MCF 10A (cell line): Measurements from ENCODE around the gene BSND. TPM values are rescaled to one million over a fixed set of nuclear protein-coding genes. Genes with fewer than 3 reads are reported as not detected.

Source experiments
- BruUV-seq: library from RNA; stranded (reverse); fragments of 400-500 nt; replicated peaks from 2 replicates; lab custom pipeline; 2021; lab: Mats Ljungman, UMichigan
- CTCF ChIA-PET: fragments of 300-600 bp; sonication (Branson Sonifier 250); formaldehyde crosslinking; extraction: SDS; loops from one replicate; lab custom pipeline; 2021; ENCODE audit warnings: antibody characterized with exemption, inconsistent platforms; lab: Yijun Ruan, JAX
- POLR2A ChIA-PET: fragments of 300-600, 350-650 bp; sonication (Branson Sonifier 250); formaldehyde crosslinking; extraction: SDS; loops from one replicate; lab custom pipeline; 2020; ENCODE audit warnings: antibody characterized with exemption, inconsistent platforms; lab: Yijun Ruan, JAX
- DNase-seq: peaks from one replicate; pipeline ENCODE4 v3.0.0-alpha.2; 2018; ENCODE audit not compliant: unreplicated experiment
- H3K27ac Mint-ChIP-seq: one replicate; pipeline ENCODE4 v1.8.0; 2022; ENCODE audit warnings: mild to moderate bottlenecking, low read depth, mixed read lengths; ENCODE audit not compliant: unreplicated experiment
- H3K27me3 Mint-ChIP-seq: one replicate; pipeline ENCODE4 v1.8.0; 2022; ENCODE audit warnings: mixed read lengths; ENCODE audit not compliant: insufficient read depth, unreplicated experiment
- H3K36me3 Mint-ChIP-seq: one replicate; pipeline ENCODE4 v1.8.0; 2022; ENCODE audit warnings: mild to moderate bottlenecking, moderate library complexity, mixed read lengths; ENCODE audit not compliant: insufficient read depth, unreplicated experiment
- H3K4me1 Mint-ChIP-seq: one replicate; pipeline ENCODE4 v1.8.0; 2022; ENCODE audit warnings: mixed read lengths; ENCODE audit not compliant: insufficient read depth, unreplicated experiment
- H3K4me3 Mint-ChIP-seq: one replicate; pipeline ENCODE4 v1.8.0; 2022; ENCODE audit warnings: mild to moderate bottlenecking, moderate library complexity, mixed read lengths; ENCODE audit not compliant: unreplicated experiment
- H3K9me3 Mint-ChIP-seq: one replicate; pipeline ENCODE4 v1.8.0; 2022; ENCODE audit warnings: mixed read lengths; ENCODE audit not compliant: unreplicated experiment
- intact Hi-C: fragments of 100-400 bp; cut with micrococcal nuclease; formaldehyde crosslinking; loops from 2 replicates; pipeline ENCODE4 v1.14.1; 2022
- total RNA-seq: library from RNA; stranded (reverse); gene quantifications from 2 replicates; pipeline ENCODE4 v1.2.3, GENCODE V29; 2022
- TF ChIP-seq, protein P1 (sequence below): fragments of 200-600 bp; IDR thresholded peaks from one replicate; pipeline ENCODE4 v1.8.0; 2022; ENCODE audit warnings: antibody characterized with exemption, mild to moderate bottlenecking; ENCODE audit not compliant: unreplicated experiment

The BSND gene
- total RNA-seq, 1 experiment from 2014 or later = not detected

DNA sequence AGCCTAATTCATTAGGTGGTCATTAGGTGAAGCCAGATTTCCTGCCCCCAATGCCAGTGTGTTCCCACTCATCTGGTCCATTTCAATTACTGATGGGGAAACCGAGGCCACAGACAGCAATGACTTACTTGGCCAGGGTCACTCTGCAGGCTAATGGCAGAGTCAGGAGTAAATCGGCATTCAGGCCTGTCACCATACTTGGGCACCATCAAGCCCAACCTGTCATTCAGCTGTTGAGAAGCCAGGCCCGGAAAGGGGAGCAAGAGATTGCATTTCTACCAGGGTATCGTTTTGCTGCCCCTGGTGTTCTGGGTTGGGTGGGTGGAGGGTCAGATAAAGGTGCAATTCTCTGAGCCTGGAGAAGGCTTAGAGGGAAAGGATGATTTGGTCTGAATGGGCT lies 26.3 kb upstream of the BSND start:
- Mint-ChIP-seq H3K9me3 (no peaks in the 10 kb centered on the region), H3K4me3 (no peak overlapping the region), H3K27ac (no peak overlapping the region), H3K36me3 (no peaks in the 10 kb centered on the region), H3K27me3 (no peaks in the 10 kb centered on the region), H3K4me1 (peaks cover 30% of the 10 kb centered on the region)
- ChIA-PET POLR2A (interaction anchor here (1.0 to 1.6 kb wide), 2 partner anchors 17 to 85 kb away, joined by 4 to 5 read pairs; no protein-coding TSS in a partner anchor), CTCF (interaction anchor here (0.6 to 3.2 kb wide), 8 partner anchors 8 to 165 kb away, joined by 3 to 22 read pairs (median 5); no protein-coding TSS in a partner anchor)
- intact Hi-C loops = no loop called here
- no peak for DNase-seq
- BruUV-seq = no TSS peak
- TF ChIP-seq, protein P1, sequence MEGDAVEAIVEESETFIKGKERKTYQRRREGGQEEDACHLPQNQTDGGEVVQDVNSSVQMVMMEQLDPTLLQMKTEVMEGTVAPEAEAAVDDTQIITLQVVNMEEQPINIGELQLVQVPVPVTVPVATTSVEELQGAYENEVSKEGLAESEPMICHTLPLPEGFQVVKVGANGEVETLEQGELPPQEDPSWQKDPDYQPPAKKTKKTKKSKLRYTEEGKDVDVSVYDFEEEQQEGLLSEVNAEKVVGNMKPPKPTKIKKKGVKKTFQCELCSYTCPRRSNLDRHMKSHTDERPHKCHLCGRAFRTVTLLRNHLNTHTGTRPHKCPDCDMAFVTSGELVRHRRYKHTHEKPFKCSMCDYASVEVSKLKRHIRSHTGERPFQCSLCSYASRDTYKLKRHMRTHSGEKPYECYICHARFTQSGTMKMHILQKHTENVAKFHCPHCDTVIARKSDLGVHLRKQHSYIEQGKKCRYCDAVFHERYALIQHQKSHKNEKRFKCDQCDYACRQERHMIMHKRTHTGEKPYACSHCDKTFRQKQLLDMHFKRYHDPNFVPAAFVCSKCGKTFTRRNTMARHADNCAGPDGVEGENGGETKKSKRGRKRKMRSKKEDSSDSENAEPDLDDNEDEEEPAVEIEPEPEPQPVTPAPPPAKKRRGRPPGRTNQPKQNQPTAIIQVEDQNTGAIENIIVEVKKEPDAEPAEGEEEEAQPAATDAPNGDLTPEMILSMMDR = no peak

DNA sequence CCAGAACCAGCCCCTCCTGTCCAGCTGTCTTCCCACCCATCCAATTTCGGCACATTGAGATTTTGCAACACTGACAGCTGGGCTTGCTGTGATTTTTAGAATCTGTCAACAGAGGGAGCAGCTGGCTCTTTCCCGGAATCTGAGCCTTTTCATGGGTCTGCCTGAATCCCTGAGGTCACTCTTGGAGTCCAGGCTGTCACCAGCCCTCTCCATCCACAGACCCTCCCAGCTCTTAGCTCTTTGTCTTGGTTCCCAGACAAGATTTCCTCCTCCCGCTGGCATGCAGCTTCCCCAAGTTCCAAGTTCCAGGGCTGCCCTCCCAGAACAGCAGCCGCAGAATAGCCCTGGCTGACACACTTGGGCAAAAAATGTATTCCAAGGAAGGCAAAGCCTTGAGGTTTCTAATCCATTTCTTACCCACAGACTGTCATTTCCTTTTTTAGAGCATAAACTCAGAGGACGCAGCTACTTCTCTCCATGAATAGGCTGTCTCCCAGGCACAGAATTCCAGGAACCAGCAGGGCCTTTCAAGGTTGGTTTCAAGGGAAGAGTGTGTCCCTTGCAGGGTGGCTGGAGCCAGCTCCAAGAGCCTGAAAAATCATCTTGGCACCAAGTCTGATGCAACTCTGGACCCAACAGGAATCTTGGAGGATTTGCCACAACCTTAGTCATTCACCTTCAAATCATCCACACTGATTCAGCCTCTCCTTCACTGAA lies 25.4 kb upstream of the BSND start:
- Mint-ChIP-seq H3K27ac (peak overlapping the region; percentile 49), H3K27me3 (no peaks in the 10 kb centered on the region), H3K4me1 (peaks cover 30% of the 10 kb centered on the region), H3K4me3 (no peak overlapping the region), H3K9me3 (no peaks in the 10 kb centered on the region), H3K36me3 (no peaks in the 10 kb centered on the region)
- TF ChIP-seq, protein P1 = peak; percentile 34
- ChIA-PET CTCF (interaction anchor here (0.6 to 3.2 kb wide), 11 partner anchors 9 to 166 kb away, joined by 3 to 22 read pairs (median 6); no protein-coding TSS in a partner anchor), POLR2A (interaction anchor here (1.0 kb wide), 1 partner anchor 18 kb away, joined by 4 read pairs; no protein-coding TSS in a partner anchor)
- peak; percentile 54 for DNase-seq
- no TSS peak for BruUV-seq
- intact Hi-C loops = no loop called here

DNA sequence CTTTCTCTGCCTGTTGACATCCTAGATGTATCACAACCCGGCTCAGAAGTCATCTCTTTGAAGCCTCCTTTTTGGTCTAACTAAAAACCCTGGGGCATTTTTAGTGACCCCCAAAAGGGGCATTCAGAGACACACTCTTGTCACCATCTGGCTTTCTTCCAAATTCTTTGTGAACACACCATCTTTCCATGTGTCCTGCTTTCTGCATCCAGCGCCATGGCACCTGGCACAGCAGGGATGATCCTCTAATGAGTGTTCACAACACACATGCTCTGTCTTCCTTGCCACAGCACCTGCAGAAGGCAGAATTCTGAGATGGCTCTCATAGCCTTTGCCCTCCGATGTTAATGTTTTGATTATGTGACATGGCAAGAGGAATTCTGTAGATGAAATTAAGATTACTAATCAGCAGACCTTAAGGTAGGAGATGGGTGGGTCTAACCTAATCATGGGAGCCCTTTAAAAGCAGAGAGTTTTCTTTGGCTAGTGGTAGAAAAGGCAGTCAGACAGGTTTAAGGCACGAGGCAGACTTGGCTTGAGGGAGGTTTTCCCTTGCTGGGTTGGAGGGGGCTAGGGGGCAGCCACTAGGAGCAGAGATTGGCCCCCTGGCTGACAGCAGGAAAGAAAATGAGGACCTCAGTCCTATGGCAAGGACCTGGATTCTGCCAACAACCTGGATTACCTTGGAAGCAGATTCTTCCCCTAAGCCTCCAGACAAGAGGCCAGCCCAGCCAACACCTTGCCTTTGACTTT lies 23.2 kb upstream of the BSND start:
- intact Hi-C loops = no loop called here
- CTCF ChIA-PET = interaction anchor here (2.5 to 4.0 kb wide), 2 partner anchors 13 to 21 kb away, joined by 14 to 23 read pairs; no protein-coding TSS in a partner anchor
- Mint-ChIP-seq H3K36me3 (no peaks in the 10 kb centered on the region), H3K4me1 (peaks cover 22% of the 10 kb centered on the region), H3K9me3 (no peaks in the 10 kb centered on the region), H3K27me3 (no peaks in the 10 kb centered on the region), H3K4me3 (no peak overlapping the region), H3K27ac (no peak overlapping the region)
- POLR2A ChIA-PET = no interaction called here
- DNase-seq = no peak
- TF ChIP-seq, protein P1 = no peak
- no TSS peak for BruUV-seq

DNA sequence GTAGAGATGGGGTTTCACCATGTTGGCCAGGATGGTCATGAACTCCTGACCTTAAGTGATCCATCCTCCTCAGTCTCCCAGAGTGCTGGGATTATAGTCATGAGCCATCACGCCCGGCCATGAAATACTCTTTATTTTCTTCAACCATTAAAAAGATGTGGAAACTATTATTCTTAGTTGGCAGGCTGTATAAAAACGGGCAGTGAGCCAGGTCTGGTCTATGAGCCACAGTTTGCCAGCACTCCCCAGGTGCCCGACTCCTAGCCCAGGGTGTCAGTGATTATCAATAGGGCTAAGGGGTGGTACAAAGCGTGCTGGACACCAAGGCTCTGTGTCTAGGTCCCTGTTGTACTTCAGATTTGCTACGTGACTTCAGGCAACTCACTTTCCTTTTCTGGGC lies 22.0 kb upstream of the BSND start:
- BruUV-seq = no TSS peak
- intact Hi-C loops = no loop called here
- CTCF ChIA-PET = interaction anchor here (0.5 to 4.0 kb wide), 8 partner anchors 11 to 927 kb away, joined by 3 to 23 read pairs (median 5); no protein-coding TSS in a partner anchor
- Mint-ChIP-seq H3K27ac (no peak overlapping the region), H3K36me3 (no peaks in the 10 kb centered on the region), H3K9me3 (no peaks in the 10 kb centered on the region), H3K4me1 (peaks cover 11% of the 10 kb centered on the region), H3K27me3 (no peaks in the 10 kb centered on the region), H3K4me3 (no peak overlapping the region)
- TF ChIP-seq, protein P1 = no peak
- POLR2A ChIA-PET = interaction anchor here (0.6 to 1.0 kb wide), 2 partner anchors 11 to 587 kb away, joined by 5 read pairs; no protein-coding TSS in a partner anchor
- peak; percentile 70 for DNase-seq
